Glomerular visceral epithelial cell (primary cell): Measurements from ENCODE around the gene TMEM236.
"Not testable (repeated sequence)": the region's sequence is repeated elsewhere in the genome, so short reads cannot be mapped to it uniquely, and the experiment has no call there.

Experiments used
- DNase-seq: peaks from one replicate; pipeline ENCODE4 v3.0.0-alpha.2; 2016; ENCODE audit errors: extremely low spot score

The TMEM236 gene, protein sequence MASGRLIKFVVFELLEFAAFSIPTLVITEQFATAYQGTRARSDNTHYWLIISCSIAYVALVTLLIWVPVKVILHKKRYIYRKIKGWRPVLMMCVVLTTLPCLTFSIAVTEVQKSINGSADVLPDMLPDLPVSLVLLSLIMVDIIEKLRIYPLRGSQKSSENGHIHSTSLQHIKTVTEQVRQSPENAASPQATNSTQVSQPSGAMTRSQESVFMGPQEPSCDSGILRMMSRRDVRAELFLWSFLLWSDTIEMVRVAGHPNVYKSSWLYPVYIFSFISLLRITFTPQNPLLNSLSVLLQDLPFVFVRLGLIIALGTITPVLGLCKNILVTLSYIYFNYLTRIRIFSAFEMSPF

DNA sequence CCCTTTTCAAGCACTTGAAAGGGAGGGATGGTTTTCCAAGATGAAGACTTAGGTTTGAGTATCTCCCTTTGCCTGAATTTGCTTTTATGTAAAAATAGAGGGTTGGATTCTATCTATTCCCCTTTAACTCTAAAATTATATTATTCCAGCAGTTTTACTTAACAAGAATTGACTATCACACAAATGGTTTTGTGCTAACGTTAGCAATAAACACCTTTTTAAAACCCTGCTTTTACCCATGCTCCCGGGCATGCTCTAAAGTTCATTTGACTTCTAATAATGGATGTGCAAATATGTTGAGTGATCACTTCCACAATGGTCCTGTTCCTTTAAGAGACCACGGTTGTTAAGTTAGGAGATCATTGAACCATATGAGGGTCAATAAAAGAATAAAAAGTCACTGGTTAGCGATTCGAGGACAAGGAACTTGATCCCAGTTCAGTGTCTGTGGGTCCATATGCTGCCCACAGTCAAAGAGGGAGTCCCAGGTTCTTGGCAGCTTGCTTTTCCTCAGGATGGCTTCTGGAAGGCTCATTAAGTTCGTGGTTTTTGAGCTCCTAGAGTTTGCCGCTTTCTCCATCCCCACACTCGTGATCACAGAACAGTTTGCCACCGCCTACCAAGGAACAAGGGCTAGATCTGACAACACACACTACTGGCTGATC is at the start of gene TMEM236:
TMEM236 (plus strand) TSS at position 421 of the 665 bp plus-strand sequence; CDS start at position 516, 95 bp downstream.
- no peak for DNase-seq

DNA sequence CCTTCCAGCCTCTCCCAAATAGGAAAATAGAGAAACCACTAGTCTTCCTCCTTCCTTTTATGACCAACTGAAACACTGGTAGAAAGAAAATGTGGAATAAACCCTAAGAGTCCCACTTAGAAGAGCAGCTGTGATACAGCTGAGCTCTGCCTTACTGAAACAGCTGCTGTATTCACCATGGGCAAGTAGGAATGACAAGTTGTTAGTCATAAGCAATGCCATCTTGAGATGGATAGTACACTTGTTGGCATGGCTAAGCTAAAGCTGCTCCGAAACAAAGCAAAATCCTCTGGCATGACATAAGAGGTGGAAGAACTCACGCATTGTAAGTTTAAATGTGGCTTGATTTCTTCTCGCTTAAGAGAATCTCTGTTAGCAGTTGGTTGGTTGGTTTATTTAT is 48.3 kb upstream of the TMEM236 start:
- DNase-seq: no peak

DNA sequence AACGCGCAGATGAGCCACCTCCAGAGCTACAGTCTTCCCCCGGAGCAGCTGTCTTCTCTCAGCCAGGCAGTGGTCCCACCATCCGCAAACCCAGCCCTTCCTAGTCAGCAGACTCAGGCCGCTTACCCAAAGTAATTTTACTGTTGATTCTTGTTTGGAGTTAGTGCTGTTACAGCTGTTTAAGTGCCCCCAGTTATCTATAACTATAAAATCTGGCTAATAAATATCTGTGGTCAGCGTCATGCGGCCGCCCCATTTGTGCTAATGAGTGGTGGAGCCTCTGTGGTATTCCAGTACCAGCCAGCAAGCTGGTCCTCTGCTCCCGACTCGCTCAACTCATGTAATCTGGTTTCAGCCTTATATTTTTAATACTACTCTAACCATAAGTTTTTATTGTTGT is 43.2 kb upstream of the TMEM236 start:
- DNase-seq: no peak

DNA sequence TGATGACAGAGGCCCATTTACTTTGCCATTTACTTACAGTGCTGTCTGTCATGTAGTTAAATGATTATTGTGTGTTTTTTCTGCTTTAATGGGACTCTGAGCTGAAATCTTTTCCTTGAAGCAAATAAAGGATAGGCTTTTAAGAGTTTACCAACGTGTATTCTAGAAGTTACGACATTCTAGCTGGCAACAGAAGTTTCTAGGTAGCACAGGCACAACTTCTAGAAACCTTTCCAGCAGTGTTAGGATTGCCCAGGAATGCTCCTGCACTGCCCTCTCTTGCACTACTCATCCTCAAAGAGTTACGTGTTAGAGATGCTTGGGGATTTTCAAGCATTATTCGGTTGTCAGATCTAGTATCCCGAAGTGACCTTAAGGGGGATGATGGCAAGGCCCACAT is 42.5 kb upstream of the TMEM236 start:
- no peak for DNase-seq

DNA sequence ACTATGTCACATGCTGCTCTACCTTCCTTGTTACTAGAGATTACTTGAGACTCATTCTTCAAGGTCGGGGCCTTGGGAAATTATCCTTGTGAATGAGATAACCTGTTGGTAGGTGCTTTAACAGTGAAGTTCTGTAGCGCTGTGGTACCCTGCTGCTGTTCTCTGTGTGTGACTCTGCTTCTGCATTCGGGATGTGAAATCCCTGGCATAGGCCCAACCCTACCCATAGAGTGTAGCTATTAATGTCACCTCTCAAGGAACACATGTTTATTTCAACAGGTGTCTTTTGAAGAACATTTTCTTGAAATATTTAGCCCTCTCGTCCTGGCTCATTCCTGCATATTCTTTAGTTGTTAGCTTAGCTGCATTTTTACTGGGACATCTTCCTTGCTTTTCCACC is 41.8 kb upstream of the TMEM236 start:
- no peak for DNase-seq

DNA sequence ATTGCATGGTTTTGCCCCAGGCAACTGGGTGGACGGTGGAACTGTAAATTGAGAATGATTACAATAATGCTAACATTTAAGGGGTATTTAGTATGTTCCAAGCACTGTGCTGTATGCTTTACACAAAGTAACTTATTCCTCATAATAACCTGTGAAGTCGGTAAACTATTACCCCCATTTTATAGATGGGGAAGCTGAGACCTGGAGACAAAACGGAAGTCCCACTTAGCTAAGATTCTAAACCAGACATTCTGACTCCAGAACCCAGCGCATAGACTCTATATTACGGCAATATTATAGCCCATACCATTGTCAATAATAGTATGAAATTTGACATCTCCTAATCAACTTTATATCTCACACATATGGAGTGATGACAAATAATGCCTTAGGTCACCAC is 39.9 kb upstream of the TMEM236 start:
- no peak for DNase-seq

DNA sequence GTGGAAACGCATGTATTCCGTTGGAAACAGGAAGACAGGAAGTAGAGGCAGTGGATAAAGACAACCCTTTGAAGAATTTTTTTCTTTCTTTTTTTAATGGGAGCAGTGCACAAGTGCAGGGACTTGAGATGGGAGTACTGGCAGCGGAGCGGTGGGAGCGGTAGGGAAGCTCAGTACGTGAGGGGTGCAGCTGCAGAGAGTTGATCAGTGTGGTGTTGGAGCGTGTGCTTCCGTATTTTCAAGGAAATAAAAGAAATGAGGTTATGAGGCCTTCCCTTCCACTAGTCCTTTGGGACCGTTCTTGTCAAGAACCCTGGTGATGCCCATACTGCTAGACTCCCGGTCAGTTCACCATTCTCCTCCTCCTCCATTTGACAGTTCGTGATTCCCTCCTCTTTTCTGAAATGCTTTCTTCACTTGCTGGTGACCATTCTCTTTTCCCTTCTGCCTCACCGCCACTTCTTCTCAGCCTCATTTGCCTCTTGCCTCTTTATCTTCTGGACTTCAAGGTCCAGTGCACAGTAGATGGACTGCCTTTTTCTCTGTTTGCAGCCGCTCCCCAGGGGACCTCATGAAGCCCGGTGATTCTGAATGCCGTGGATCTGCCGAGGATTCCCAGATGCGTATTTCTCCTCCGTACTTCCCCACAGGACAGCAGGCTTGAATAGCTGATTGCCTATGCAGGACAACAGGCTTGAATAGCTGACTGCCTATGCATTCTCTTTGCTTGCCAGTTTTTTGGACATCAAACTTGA is 39.1 kb upstream of the TMEM236 start:
- DNase-seq: no peak

DNA sequence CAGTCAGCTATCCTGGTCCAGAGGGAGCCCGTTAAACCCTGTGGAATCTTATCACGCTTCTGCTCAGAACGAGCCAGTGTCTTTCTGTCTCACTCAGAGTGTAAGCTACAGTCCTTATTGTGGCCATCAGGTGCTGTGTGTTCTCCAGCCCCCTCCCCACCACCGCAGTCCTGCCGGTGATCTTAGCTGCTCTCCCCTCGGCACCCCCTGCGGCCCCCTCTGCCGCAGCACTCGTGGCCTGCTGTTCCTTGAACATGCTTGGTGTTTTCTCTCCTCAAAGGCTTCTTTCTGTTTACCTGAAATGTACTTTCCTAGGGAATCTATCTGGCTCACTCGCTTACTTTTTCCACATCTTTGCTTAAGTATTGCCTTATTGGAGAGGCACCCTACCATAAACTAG is 38.2 kb upstream of the TMEM236 start:
- no peak for DNase-seq

DNA sequence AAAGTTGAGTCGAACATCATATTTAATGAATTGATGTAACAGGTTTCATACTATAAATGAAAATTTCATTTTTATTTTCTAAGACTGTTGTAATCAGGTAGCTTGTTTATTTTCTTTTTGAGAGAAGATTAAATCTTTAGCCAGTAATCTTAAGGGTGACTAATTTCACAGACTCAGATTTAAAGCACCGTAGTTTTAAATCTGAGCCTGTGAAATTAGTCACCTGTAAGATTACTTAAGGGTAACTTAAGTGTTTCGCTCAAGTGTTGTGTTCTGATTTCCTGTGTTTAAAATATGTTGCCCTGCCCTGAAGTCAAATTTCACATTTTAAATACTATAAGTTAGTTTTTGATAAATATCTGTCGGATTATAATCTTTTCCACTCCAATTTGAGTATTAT is 35.8 kb upstream of the TMEM236 start:
- DNase-seq: no peak

DNA sequence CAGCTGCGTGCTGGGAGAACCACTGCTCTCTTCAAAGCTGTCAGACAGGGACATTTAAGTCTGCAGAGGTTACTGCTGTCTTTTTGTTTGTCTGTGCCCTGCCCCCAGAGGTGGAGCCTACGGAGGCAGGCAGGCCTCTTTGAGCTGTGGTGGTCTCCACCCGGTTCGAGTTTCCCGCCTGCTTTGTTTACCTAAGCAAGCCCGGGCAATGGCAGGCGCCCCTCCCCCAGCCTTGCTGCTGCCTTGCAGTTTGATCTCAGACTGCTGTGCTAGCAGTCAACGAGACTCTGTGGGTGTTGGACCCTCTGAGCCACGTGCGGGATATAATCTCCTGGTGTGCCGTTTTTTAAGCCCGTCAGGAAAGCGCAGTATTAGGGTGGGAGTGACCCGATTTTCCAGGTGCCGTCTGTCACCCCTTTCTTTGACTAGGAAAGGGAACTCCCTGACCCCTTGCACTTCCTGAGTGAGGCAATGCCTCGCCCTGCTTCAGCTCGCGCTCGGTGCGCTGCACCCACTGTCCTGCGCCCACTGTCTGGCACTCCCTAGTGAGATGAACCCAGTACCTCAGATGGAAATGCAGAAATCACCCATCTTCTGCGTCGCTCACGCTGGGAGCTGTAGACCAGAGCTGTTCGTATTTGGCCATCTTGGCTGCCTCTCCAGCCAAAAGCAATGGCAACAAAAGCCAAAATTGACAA is 29.5 kb upstream of the TMEM236 start:
- not testable (repeated sequence) for DNase-seq

DNA sequence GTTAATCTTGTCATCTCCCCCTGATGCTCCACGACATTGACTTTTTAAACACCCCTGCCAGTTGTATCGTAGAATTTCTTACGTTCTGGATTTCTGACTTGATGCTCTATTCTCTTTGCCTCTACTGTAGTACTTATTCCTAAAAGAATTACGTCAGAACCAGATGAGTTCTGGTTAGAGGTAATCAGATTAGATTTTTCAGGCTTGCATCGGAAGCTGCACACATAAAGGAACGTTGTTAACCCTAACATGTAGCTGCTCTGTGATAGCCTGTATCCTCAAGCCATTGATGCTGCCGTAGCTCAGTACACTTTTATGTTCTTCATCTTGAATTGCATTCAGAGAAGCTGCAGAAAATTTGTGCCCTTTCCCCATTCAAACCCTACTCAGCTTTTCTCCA is 26.3 kb upstream of the TMEM236 start:
- DNase-seq: no peak

DNA sequence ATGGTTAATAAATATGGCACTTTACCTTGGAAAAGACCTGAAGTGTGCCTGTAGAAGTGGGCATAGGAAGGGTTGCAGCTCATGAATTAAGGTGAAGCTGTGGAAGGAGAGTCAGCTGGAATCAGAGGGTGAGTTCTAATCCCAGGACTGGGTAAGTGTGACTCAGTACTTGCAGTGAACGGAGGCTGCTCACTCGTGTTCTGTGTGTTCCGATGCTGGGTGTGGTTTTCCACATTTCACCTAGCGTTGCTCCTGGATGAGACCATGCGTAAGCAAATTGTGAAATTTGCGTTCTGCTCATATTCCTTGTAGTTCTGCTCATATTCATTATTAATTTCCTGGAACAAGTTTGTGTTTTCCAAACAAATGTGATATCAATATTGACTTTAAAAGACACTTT is 22.4 kb upstream of the TMEM236 start:
- DNase-seq: no peak

DNA sequence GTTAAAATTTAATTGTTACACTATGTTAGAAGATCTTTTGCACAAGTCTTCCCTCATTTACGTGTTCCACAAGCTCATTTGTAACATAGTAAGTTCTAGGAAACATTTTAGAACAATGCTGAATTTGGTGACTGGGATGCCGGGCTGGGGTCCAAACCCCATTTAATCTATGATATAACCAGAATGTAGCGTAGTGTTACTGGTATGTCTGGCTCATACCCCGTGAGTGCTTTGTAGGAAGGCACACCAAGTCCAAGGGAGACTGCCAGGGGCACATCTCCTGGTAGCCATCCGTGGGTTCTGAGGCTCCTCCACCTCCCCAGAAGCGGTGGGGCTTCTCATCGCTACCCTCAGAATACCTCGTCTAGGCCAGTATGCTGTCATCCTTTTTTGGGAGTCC is 21.3 kb upstream of the TMEM236 start:
- no peak for DNase-seq

DNA sequence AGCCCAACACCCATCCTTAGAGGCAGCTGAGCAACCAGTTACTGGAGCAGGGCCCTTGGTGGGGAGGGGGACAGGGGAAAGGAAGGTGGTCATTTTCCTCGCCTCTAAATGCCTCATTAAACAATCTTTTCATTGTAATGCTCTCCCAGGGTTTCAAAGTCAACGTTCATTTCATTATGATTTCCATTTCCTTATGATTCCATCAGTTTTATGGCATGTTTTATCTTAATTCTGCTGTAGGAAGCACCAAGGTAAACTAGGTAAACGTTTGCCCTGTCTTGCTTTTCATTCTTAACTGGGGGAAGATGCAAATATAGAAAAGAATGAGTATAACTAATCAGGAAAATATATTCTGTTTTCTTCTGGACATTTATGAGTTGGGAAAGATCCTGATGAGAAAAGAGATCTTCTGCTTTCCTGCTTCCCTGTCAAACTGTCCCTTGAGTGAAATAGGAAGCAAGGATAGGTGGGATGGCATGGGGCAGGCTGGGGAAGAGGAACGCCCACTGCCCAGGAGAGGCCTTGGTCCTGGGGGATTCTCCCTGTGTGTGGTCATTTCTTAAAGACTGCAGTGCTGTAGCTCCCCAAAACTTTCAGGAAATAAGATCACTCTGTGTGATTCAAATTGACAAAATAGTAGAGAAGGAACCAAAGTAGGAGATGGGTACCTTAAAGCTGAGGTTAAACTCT is 20.5 kb upstream of the TMEM236 start:
- DNase-seq: no peak

DNA sequence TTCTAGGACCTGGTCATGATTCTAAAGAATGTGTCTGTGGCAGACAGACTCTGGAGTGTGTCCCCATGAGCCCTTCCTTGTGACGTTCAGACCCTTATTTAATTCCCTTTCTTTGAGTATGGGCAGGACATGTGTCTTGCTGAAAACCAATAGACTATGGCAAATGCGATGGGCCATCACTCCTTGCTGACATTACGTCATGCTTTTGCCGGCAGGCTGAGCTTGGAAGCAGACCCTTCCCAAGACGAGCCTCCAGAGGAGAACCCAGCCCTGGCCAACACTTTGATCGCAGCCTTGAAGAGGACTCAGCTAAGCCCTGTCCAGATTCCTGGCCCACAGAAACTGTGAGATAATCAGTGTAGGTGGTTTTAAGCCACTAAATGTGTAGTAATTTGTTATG is 18.4 kb upstream of the TMEM236 start:
- no peak for DNase-seq

DNA sequence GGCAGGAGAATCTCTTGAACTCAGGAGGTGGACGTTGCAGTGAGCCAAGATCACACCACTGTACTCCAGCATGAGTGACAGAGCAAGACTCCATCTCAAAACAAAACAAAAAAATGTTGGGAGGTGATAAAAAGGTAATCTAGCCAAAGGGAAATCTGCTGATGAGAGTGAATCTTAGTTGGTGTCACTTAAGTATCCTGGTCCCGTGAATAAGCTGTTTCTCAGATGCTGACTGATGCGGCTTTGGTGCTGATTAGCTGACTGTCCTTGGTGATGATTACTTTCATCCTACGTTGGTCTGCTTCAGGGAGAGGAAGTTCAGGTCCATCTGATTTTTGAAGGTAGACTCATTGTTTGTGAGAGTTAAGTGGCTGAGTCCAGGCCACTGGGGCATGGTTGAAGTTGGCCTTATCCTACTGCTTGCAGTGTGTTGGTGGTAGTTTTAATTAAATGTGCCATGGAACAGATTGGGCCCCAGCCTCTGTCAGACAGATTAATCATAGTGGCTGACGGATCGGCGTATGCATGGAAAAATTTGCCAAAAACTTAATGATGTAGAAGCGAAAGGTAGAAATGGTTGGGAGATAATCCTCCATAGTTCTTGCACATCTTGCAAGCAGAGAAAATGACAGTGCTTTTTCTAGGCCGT is 17.4 kb upstream of the TMEM236 start:
- DNase-seq: no peak

DNA sequence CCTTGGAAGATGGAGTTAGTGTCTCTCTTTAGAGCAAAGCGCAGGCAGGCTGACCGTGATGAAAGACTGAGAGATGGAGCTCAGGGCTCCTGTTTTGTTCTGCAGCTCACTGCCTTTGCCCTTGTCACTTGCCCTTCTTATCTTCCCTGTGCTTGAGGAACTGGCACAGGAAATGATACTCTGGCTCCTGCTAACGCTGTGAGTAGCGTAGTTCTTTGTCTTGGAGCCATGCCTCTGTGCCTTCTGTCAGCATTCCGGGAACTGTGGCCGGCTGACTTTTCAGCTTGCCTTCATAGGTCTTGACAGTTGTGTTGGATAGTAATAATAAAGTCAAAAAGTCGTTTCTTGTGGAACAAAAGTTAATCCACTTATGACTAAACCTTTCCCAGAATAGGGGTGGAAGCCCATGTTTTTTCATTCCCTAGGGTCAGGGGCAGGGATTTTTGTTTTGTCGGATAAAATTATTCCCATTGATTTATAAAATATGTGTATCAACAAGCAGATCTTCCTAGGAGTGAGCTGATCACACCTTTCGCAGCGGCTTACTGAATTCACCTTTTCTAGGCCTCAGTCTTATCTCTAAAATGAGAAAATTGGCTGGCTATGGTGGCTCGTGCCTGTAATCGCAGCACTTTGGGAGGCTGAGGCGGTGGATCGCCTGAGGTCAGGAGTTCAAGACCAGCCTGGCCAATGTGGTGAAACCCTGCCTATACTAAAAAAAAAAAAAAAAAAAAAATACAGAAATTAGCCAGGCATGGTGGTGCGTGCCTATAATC is 16.6 kb upstream of the TMEM236 start:
- DNase-seq: no peak

DNA sequence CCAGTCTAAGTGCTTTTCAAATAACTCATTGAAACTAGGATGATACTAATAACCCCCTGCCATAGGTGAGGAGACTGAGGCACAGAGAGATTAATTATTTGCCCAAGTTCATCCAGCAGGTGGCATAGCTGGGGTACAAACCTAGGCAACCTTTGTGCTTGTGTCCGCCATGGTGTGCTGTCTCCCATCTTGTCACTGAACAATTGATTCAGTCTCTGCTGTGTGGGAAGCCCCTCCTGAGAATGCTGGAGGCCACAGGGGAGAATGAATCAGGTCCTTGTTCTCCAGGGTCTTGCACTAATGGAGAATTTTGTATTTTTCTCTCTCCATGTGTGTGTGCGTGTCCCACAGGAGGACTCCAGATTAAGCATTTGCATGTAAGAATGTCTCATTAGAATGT is 15.8 kb upstream of the TMEM236 start:
- DNase-seq: no peak

DNA sequence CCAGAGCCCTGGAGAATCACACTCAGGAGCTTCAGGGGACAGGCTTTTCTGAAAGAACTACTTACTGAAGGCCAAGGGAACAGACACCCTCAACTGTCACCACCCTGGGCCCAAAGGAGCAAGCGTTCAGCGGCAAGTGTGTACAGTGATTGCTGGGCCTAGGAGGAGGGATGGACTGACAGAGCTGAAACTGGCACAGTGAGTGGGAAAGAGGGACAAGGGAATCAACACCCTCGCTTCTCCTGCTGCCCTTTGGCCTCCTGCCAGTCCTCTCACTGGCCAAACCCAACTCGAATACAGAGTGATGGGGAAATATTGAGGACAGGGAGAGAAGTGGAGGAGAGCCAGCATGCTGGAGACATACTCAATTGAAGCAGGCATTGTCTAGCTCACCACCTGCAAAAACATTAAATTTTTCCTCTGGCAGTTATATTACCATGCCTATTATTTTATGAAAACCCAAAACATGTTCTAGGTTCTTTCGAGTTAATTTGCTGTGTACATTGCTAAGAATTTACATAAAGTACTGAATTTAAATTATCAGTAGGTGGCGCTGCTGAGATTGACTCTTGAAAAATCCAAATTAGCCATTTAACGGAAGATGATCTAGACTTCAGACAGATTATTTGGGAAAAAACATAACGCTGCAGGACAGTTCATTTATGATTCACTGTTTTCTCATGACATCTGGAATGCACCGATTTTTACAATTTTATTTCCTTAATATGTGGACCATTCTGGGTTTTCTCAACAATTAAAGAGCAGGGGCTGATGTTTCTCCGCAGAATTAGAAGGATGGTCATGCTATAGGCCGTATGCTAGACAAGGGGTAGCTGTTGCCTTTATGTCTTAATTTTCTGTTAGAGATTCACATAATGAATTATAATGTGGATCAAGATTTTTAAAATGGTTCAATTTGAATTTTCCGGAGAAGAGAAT is 14.7 kb upstream of the TMEM236 start:
- DNase-seq: peak; percentile 11
